BLaER1 treated with 17β-estradiol and CSF1 and Interleukin-3, amounts not matched to agents 10 nM and 100 nM (cell line): ENCODE results near the gene SIGLEC14.
"Not testable (repeated sequence)": the region's sequence is repeated elsewhere in the genome, so short reads cannot be mapped to it uniquely, and the experiment has no call there.

Source experiments
- H3K27ac ChIP-seq, 11 experiments: shearing (Covaris generic); formaldehyde crosslinking; 2 replicates each; pipeline ENCODE4 v1.8.1; 2022
- H3K27me3 ChIP-seq, 11 experiments: shearing (Covaris generic); formaldehyde crosslinking; 2 replicates each; pipeline ENCODE4 v1.8.1; 2022
- H3K36me3 ChIP-seq, 11 experiments: shearing (Covaris generic); formaldehyde crosslinking; 2 replicates each; pipeline ENCODE4 v1.8.1; 2022
- H3K4me1 ChIP-seq, 10 experiments: shearing (Covaris generic); formaldehyde crosslinking; 2 replicates each; pipeline ENCODE4 v1.8.1; 2022
- H3K4me2 ChIP-seq, 11 experiments: shearing (Covaris generic); formaldehyde crosslinking; 2 replicates each; pipeline ENCODE4 v1.8.1; 2022
- H3K4me3 ChIP-seq, 10 experiments: shearing (Covaris generic); formaldehyde crosslinking; 2 replicates each; pipeline ENCODE4 v1.8.1; 2022
- H3K9ac ChIP-seq, 11 experiments: shearing (Covaris generic); formaldehyde crosslinking; 2 replicates each; pipeline ENCODE4 v1.8.1; 2022
- H3K9me3 ChIP-seq, 11 experiments: shearing (Covaris generic); formaldehyde crosslinking; replicated peaks in 1 of 11; 2 replicates each; pipeline ENCODE4 v1.8.1; 2022
- H4K20me1 ChIP-seq, 11 experiments: shearing (Covaris generic); formaldehyde crosslinking; 2 replicates each; pipeline ENCODE4 v1.8.1; 2022
- Cebpa-rat ChIP-seq, 11 experiments: shearing (Covaris generic); IDR thresholded peaks; 2 replicates each; pipeline ENCODE4 v1.8.1; 2022

SIGLEC14 gene

DNA sequence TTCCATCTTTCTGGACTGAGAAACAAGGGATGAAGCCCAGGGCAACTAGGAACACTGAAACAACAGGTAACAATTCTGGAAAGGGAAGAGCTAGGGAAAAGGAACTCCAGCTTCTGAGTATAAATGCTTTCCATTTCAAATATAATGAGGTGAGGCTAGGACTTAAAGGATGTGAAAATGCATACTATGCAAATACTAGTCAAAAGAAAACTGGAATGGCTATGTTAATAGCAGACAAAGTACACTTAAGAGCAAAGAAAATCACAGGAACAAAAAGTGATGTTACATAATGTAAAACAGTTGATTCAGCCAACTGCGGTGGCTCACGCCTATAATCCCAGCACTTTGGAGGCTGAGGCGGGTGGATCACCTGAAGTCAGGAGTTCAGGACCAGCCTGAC, 6.2 kb downstream of the SIGLEC14 start:
- no peak overlapping the region for H3K27ac ChIP-seq
- no peak for TF ChIP-seq Cebpa-rat (IDR thresholded peaks at IDR 0.05)
- no peaks in the 10 kb centered on the region for H3K9me3 ChIP-seq
- no peak overlapping the region for H3K9ac ChIP-seq
- H3K27me3 ChIP-seq = no peaks in the 10 kb centered on the region
- no peaks in the 10 kb centered on the region for H3K4me1 ChIP-seq
- H4K20me1 ChIP-seq = no peaks in the 10 kb centered on the region
- H3K36me3 ChIP-seq = no peaks in the 10 kb centered on the region
- H3K4me3 ChIP-seq = no peak overlapping the region
- no peak overlapping the region for H3K4me2 ChIP-seq

DNA sequence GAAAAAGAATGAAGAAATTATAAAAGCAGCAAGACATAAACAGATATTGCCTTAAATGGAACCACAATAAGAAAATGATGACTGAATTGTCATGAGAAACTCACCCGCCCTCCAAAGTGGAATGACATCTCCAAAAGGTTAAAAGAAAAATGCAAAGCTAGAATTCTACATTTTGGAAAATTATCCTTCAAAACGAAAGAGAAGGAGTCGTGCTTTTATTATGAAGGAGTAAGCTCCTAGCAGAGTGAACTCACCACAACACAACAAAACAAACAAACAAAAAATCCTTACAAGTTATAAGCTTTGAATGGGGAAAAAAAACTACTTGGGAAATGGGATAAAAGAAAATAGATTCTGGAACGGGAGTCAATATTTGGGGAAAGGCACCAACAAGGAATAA, 6.7 kb downstream of the SIGLEC14 start:
- H3K9ac ChIP-seq = no peak overlapping the region
- H3K4me3 ChIP-seq = no peak overlapping the region
- no peaks in the 10 kb centered on the region for H4K20me1 ChIP-seq
- H3K36me3 ChIP-seq = no peaks in the 10 kb centered on the region
- no peak overlapping the region for H3K27ac ChIP-seq
- no peaks in the 10 kb centered on the region for H3K27me3 ChIP-seq
- no peaks in the 10 kb centered on the region for H3K9me3 ChIP-seq
- H3K4me2 ChIP-seq = no peak overlapping the region
- H3K4me1 ChIP-seq = no peaks in the 10 kb centered on the region
- TF ChIP-seq Cebpa-rat (IDR thresholded peaks at IDR 0.05) = no peak

DNA sequence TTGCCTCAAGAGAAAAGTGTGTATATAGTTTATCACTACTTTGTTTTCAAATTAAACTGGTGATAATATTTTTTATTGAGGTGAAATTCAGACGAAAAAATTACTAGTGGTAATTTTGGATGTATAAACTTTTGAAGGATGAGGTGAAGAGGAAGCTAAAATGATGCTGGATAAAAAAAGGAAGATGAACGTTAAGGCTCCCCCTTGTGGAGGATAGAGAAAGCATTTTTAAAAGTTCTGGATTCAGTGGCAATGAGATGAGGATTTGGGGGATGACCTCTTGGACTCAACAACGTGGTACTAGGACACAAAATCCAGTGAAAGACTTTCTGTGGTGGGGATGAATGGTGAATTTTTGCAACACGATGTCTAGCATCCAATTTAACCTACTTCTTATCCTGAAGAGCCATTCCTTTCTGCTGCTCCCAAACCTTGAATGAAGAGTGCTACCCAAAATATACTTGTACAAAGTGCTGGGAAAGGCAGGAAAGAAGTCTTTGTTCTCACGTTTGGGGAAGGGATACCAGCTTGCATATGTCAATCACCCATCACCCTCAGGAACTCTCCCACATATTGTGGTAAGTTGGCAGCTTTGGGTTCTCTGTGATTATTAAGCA, 9.2 kb downstream of the SIGLEC14 start:
- no peak overlapping the region for H3K9ac ChIP-seq
- H3K27me3 ChIP-seq = no peaks in the 10 kb centered on the region
- no peaks in the 10 kb centered on the region for H4K20me1 ChIP-seq
- TF ChIP-seq Cebpa-rat (IDR thresholded peaks at IDR 0.05) = no peak
- H3K9me3 ChIP-seq = no peaks in the 10 kb centered on the region
- H3K27ac ChIP-seq = no peak overlapping the region
- no peak overlapping the region for H3K4me2 ChIP-seq
- H3K4me3 ChIP-seq = no peak overlapping the region
- no peaks in the 10 kb centered on the region for H3K36me3 ChIP-seq
- no peaks in the 10 kb centered on the region for H3K4me1 ChIP-seq

DNA sequence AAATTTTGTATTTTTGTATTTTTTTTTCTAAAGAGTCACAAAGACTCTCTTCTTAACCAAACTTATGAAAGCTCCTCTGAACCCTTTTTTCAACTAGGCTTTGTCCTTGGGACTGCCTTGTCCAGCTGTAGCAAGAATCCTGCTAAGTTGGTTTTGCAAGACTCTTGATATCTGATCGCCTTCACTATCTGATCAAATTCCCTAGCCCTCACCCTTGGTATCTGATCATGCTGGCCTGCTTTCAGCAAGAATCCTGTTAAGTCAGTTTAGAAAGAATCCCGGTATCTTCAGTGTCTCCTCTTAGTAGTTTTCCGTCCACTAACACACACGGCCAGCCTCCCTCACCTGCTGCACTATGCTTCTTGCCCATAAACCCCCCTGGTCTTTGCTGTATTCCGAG, 14.5 kb downstream of the SIGLEC14 start:
- no peak overlapping the region for H3K4me2 ChIP-seq
- no peak for TF ChIP-seq Cebpa-rat (IDR thresholded peaks at IDR 0.05)
- peaks cover 0 to 22% (median 9%) of the 10 kb centered on the region in 10 experiments; a peak in 10 of 20 replicates for H3K4me1 ChIP-seq
- H3K27ac ChIP-seq = no peak overlapping the region
- no peak overlapping the region for H3K4me3 ChIP-seq
- H3K36me3 ChIP-seq = no peaks in the 10 kb centered on the region
- H3K27me3 ChIP-seq = no peaks in the 10 kb centered on the region
- H3K9ac ChIP-seq = no peak overlapping the region
- H4K20me1 ChIP-seq = peaks cover 0 to 5% (median 0%) of the 10 kb centered on the region in 11 experiments; a peak in 1 of 22 replicates
- H3K9me3 ChIP-seq = no peaks in the 10 kb centered on the region

DNA sequence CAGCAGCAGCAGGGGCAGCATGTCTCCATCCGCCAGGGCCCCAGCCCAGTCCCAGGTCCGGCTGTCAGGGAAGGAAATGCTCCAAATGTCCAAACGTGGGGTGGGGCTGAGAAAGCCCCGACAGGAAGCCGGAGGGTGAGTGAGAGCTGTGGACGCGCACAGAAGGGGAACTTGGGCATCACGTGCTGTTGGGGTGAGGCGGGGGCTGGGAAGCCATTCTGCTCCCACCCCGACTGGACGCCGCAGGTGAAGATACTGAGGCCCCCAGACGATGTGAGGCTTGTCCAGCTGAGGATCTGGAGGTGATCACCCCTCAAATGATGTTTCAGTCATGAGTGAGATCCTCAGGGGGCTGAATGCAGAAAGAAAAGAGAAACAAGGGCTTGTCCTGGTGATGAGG, 16.3 kb downstream of the SIGLEC14 start, which contains the start of gene SIGLEC5:
Gene SIGLEC5 (minus strand): TSS at position 87 of the 400 bp plus-strand sequence. CDS start 66 bp downstream, at position 21.
- H4K20me1 ChIP-seq, H3K27me3 ChIP-seq, H3K9ac ChIP-seq, H3K27ac ChIP-seq, H3K9me3 ChIP-seq: not testable (repeated sequence)
- Histone ChIP-seq H3K36me3 (peaks cover 0 to 12% (median 0%) of the 10 kb centered on the region in 11 experiments; a peak in 4 of 22 replicates), H3K4me2 (peak within 1 kb of the TSS in 3 of 11 experiments; percentile 61 to 78 (median 70); a peak in 6 of 22 replicates), H3K4me1 (peaks cover 0 to 36% (median 12%) of the 10 kb centered on the region in 10 experiments; a peak in 10 of 20 replicates), H3K4me3 (peak within 1 kb of the TSS in 2 of 10 experiments; percentile 20 to 26; a peak in 3 of 20 replicates)

DNA sequence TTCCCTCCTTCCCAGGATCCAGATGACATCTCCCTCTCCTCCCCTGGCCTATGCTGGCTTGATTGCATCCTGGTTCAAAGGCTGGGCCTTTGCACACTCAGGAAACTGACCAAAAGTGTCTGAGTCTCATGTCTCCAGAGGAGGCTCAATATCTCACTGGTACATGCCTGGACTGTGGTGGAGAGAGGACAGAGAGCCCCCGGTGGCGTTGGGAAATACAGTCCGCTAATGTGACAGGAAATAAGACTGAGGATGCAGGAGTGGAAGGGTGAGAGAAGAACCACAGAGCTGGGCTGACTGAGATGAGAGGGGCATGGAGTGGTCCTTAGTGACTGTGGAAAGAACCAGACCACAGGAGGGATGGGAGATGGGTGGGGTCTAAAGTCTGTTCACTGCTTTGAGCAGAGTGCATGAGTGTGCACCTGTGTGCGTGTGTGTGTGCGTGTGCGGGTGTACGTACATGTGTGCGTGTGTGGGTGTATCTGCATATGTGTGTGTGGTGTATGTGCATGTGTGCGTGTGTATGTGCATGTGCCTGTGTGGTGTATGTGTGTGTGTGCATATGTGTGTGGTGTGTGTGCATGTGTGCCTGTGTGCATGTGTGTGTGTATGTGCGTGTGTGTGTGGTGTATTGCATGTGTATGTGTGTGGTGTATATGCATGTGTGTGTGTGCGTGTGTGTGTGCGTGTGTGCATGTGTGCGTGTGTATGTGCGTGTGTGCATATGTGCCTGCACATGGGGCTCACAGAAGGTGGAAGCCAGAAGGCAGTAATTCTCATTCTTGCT, 18.3 kb downstream of the SIGLEC14 start:
- H3K4me1 ChIP-seq = peaks cover 0 to 37% (median 12%) of the 10 kb centered on the region in 10 experiments; a peak in 10 of 20 replicates
- H3K27ac ChIP-seq = no peak overlapping the region
- peaks cover 0 to 7% (median 0%) of the 10 kb centered on the region in 11 experiments; a peak in 1 of 22 replicates for H4K20me1 ChIP-seq
- no peak overlapping the region for H3K4me3 ChIP-seq
- peaks cover 0 to 31% (median 0%) of the 10 kb centered on the region in 11 experiments; a peak in 4 of 22 replicates for H3K36me3 ChIP-seq
- peak overlapping the region in 5 of 11 experiments; percentile 35 to 78 (median 61); a peak in 10 of 22 replicates for H3K4me2 ChIP-seq
- 0 out of 22 replicates have a peak, but pooled peaks cover 0 to 6% (median 0%) of the 10 kb centered on the region in 11 experiments for H3K9me3 ChIP-seq
- no peaks in the 10 kb centered on the region for H3K27me3 ChIP-seq
- no peak for TF ChIP-seq Cebpa-rat (IDR thresholded peaks at IDR 0.05)
- no peak overlapping the region for H3K9ac ChIP-seq

DNA sequence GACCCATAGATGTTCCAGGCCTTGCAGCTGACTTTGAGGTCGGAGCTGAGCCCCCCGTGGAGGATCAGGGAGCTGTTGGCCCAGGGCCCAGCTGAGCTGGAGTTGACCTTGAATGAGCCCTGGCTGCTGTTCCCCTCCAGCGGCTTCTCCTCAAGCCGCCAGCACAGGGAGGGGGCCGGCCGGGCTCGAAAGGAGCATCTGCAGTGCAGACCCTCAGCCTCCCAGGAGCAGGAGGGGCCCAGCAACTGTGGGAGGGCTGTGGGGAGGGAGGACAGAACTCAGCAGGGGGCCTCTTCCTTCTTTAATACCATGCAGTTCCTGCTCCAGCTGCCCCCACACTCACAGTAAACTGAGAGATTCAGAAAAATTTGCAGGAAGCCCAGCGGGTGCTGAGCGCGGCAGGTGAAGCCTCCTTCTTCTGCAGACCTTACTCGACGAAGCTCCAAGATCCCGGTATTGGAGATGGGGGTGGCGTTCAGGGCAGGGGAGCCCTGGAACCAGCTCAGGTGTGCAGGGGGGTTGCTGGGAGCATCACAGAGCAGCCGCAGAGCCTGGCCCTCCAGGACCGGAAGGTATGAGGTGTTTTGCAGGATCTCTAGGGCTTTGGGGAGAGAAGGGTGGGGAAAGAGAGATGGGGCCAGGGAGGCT, 19.0 kb downstream of the SIGLEC14 start:
- Histone ChIP-seq H3K27me3 (no peaks in the 10 kb centered on the region), H4K20me1 (peaks cover 0 to 7% (median 0%) of the 10 kb centered on the region in 11 experiments; a peak in 1 of 22 replicates), H3K9ac (no peak overlapping the region), H3K4me1 (peaks cover 0 to 37% (median 12%) of the 10 kb centered on the region in 10 experiments; a peak in 10 of 20 replicates), H3K4me2 (peak overlapping the region in 5 of 11 experiments; percentile 35 to 78 (median 61); a peak in 10 of 22 replicates), H3K27ac (no peak overlapping the region), H3K9me3 (0 out of 22 replicates have a peak, but pooled peaks cover 0 to 7% (median 0%) of the 10 kb centered on the region in 11 experiments), H3K36me3 (peaks cover 0 to 39% (median 0%) of the 10 kb centered on the region in 11 experiments; a peak in 4 of 22 replicates), H3K4me3 (no peak overlapping the region)
- TF ChIP-seq Cebpa-rat (IDR thresholded peaks at IDR 0.05) = no peak

DNA sequence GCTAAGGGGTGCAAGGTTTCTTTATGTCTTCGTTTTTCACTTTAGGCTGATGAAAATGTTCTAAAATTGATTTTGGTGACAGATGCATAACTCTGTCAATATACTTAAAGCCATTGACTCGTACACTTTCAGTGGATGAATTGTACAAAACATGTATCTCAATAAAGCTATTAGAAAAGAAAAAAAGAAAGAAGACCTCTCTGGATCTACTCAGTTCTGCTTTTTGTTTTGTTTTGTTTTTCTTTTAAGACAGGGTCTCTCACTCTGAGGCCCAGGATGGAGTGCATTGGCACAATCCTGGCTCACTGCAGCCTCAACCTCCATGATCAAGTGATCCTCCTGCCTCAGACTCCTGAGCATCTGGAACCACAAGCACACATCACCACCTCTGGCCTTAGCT, 19.9 kb downstream of the SIGLEC14 start:
- H3K27me3 ChIP-seq = no peaks in the 10 kb centered on the region

More for the DNA sequence above, 19.9 kb downstream of the SIGLEC14 start:
- Histone ChIP-seq H3K4me3 (no peak overlapping the region), H4K20me1 (peaks cover 0 to 7% (median 0%) of the 10 kb centered on the region in 11 experiments; a peak in 1 of 22 replicates), H3K9ac (no peak overlapping the region), H3K4me2 (peak overlapping the region in 4 of 11 experiments; percentile 44 to 78 (median 66); a peak in 7 of 22 replicates), H3K36me3 (peaks cover 0 to 40% (median 0%) of the 10 kb centered on the region in 11 experiments; a peak in 4 of 22 replicates), H3K27ac (no peak overlapping the region), H3K4me1 (peaks cover 0 to 46% (median 13%) of the 10 kb centered on the region in 10 experiments; a peak in 12 of 20 replicates), H3K9me3 (0 out of 22 replicates have a peak, but pooled peaks cover 0 to 7% (median 0%) of the 10 kb centered on the region in 11 experiments)
- no peak for TF ChIP-seq Cebpa-rat (IDR thresholded peaks at IDR 0.05)
